Right kidney (tissue), 1 donor: ENCODE data around the gene RAB24.

Source experiments
- DNase-seq: peaks from one replicate; pipeline ENCODE4 v3.0.0-alpha.2; 2016

The RAB24 gene

GRCh38 chr5:177334155-177334551, 30.6 kb upstream of the RAB24 start:
- no peak for DNase-seq

DNA sequence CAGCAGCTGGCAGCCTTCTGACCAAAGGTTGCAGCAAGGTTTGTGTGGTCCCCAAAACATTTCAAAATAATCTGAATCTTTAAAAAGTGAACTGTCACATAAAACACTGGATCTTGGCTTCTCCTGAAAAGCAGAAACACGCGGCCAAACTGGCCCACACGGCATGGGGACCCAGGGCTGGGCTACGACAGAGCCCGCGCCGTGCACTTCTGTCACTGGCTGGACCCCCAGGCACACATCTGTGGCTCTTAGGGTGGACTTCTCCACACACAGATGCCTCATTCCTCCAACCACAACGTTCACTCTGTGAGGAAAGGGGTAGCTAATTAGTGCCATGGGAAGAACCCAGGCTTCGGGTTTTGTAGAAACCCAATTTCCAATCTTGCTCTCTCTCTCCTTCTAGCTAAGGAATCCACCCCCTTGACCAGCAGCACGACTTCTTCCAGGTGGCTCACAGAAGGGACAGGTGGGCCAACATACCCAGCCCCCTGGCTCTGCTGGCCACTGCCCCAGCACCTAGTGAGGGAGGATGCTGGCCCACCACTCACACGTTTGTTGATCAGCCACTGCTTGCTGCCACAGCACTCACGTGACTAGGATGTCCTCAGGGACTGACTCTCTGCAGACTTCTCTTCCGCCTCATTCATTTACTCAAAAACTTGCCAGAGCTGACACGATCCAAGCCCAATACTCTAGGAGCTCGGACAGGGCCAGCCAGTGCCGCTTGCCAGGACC, 30.1 kb upstream of the RAB24 start:
- DNase-seq, result no peak

- DNase-seq, result no peak
Measured at GRCh38 chr5:177332896-177333260, 29.4 kb upstream of the RAB24 start.

- no peak for DNase-seq
Measured at GRCh38 chr5:177332031-177332895, 28.7 kb upstream of the RAB24 start.

GRCh38 chr5:177330991-177331842, 27.7 kb upstream of the RAB24 start:
- no peak for DNase-seq

- DNase-seq, result no peak
Measured at GRCh38 chr5:177329883-177330282, 26.4 kb upstream of the RAB24 start.

- DNase-seq, result no peak
Measured at GRCh38 chr5:177328545-177329231, 25.2 kb upstream of the RAB24 start.

DNA sequence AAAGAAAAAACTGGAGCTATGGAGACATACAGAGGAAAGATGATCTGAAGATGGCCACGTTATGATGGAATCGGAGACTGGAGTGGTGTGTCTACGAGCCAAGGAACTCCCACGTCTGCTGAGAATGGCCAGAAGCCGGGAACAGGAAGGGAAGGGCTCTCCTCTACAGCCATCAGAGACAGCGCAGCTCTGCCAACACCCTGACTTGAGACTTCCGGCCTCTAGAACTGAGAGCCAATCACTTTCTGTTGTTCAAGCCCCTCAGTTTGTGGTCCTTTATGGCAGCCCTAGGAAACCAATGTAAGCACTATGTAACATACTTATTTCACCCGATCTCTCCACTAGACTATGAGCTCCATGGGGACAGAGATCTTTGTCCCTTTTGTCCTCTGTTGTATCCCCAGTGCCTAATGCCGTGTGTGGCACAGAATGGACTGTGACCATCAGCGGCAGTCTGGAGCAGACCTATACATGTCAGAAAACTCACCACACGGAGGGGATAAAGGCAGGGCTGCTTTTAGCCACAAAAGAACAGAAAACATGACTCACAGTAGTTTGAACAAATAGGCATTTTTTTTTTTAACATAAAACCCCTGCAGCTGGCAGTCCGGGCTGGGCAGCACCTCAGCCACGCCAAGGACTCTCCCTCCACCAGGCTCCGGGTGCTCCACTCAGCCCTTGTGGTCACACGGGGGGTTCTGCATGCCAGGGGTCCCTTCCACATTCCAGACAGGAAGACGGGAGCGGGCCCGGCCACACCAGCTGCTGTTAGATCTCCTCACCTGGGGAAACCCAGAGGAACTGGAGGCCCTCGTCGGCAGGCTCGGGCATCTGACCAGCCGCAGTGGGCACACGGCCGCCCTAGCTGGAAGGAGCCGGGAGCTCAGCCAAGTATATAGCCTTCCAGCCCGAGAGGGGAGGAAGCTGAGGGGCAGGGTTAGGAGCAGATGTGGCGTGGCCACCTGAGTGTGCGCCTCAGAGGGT, 24.3 kb upstream of the RAB24 start:
- no peak for DNase-seq

GRCh38 chr5:177325868-177326381, 22.4 kb upstream of the RAB24 start:
- DNase-seq, result no peak

DNA sequence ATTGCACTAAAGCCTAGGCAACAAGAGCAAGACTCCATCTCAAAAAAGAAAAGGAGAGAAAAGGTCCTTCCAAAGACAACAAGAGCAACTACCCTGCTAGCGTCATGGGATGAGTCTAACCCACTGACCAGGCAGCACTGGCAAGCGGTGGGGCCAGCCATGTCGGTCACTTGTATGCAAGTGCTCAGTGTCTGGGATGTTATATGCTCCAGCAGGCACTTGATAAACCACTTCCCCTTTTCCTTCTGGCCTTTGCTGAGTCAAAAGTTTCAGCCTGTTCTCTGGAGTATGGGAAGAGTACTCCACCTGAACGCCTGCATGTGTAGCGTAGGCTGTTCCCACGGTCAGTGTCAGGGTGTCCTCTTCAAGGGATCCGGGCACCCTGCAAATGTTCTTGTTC, 17.4 kb upstream of the RAB24 start:
- no peak for DNase-seq

- DNase-seq, result no peak
Measured at GRCh38 chr5:177319913-177320588, 16.5 kb upstream of the RAB24 start.

- peak; percentile 52 for DNase-seq
Measured at GRCh38 chr5:177317959-177318377, 14.4 kb upstream of the RAB24 start.

GRCh38 chr5:177316005-177316404, 12.5 kb upstream of the RAB24 start:
- no peak for DNase-seq

- DNase-seq, result no peak
Measured at GRCh38 chr5:177315411-177315810, 11.9 kb upstream of the RAB24 start.

GRCh38 chr5:177314376-177315342, 11.1 kb upstream of the RAB24 start:
- DNase-seq, result no peak

DNA sequence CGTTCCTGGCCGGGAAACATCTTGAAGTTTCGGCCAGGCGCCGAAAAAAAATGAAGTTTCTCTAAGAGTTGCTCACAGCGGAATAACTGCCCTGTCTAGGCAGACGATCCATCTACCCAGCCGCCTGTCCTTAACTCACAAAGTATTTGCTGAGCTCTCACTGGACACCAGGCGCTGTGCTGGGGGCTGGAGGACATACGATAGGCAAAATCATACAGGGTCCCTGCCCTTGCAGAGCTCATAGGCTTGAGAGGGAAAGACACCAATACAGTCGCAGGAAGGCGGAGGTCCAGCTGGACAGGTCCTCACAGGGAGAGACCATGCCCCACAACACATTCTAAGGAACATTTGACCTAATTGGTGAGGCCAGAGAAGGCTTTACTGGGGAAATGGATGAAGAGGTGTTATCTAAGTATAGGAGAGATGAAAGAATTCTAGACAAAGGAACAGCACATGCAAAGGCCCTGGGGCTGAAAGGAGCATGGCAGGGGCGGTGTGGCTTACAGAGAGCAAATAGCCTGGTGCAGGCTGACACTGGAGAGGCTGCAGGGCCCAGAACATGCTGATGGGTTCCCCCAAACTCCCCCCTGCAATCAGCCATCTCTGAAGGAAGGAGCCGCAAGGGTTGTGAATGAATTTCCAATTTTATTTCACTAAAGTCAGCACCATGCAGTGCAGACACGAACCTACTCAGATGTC, 10.2 kb upstream of the RAB24 start:
- no peak for DNase-seq

DNA sequence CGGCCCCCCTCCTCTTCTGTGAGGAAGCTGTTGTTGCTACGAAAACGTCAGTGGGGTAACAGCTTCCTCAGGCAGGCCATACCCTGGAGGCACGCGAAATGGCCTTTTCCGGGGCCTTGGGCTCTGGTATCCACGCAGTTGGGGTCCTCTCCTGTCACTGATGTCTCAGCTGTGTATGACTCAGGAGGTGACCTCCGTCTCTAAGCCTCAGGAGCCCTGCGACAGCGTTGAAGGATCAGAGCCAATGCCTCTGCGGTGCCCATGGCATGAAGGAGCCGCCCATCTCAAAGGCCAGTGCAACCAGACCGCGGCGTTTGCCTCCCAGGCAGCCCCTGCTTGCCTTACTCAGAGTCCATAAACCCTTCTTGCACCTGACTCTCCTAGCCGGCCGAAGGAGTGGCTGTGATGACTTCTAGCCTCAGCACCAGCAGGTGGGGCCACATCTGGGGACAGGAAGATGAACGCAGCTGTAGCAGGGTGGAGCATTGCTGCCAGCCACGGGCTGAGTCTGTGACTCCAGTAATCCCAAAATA, 9.2 kb upstream of the RAB24 start:
- no peak for DNase-seq
